BJ (cell line): ENCODE measurements around the gene MUC16. TPM values are rescaled to one million over a fixed set of nuclear protein-coding genes. Genes with fewer than 3 reads are reported as not detected.
"Not testable (repeated sequence)": the region's sequence is repeated elsewhere in the genome, so short reads cannot be mapped to it uniquely, and the experiment has no call there.

Experiments used
- CTCF ChIA-PET: fragments of 350-600 bp; formaldehyde crosslinking; extraction: SDS; loops from one replicate; lab custom pipeline; 2021; ENCODE audit warnings: antibody characterized with exemption, inconsistent platforms; lab: Yijun Ruan, JAX
- POLR2A ChIA-PET: fragments of 300-600 bp; sonication (Branson Sonifier 250); formaldehyde crosslinking; extraction: SDS; loops from one replicate; lab custom pipeline; 2021; ENCODE audit warnings: antibody characterized with exemption; lab: Charles Lee
- DNase-seq: peaks from one replicate; pipeline ENCODE4 v3.0.0-alpha.2; 2011; ENCODE audit warnings: low read depth
- H3K27me3 ChIP-seq: 2 replicates; pipeline ENCODE4 v1.6.0; 2011; ENCODE audit warnings: low read length; ENCODE audit not compliant: control insufficient read depth, insufficient read depth
- H3K36me3 ChIP-seq: 2 replicates; pipeline ENCODE4 v1.5.1; 2011; ENCODE audit warnings: low read length; ENCODE audit not compliant: control insufficient read depth, insufficient read depth
- H3K4me3 ChIP-seq: 2 replicates; pipeline ENCODE4 v1.5.1; 2011; ENCODE audit warnings: low read depth, mild to moderate bottlenecking, control low read depth, low read length
- CTCF ChIP-seq: IDR thresholded peaks from 2 replicates; pipeline ENCODE4 v1.5.1; 2011; ENCODE audit warnings: low read depth, mild to moderate bottlenecking, control low read depth, inconsistent platforms, low read length, moderate library complexity; ENCODE audit not compliant: insufficient read depth
- polyA minus RNA-seq: library from RNA; depleted of rRNA, polyadenylated mRNA; stranded (reverse); fragments of >200 nt; gene quantifications from 2 replicates; pipeline ENCODE4 v1.2.3, GENCODE V29; 2011; rRNA and poly(A)+ RNA removed
- polyA plus RNA-seq: library from polyadenylated mRNA; depleted of rRNA; stranded (reverse); fragments of >200 nt; gene quantifications from 2 replicates; pipeline ENCODE4 v1.2.3, GENCODE V29; 2011; rRNA removed

Gene MUC16
- polyA plus RNA-seq, result not detected in 2 replicates
- polyA minus RNA-seq, result under 0.01 TPM in 1 of 2 replicates, not detected in the other

GRCh38 chr19:9009935-9010651, at the start of gene MUC16:
MUC16 (minus strand) TSS chr19:9010409.
- Histone ChIP-seq H3K27me3 (no peaks in the 10 kb centered on the region), H3K36me3 (no peaks in the 10 kb centered on the region), H3K4me3 (no peak within 1 kb of the TSS)
- ChIA-PET POLR2A (no interaction called here), CTCF (no interaction called here)
- no peak for TF ChIP-seq CTCF
- DNase-seq, result no peak

- ChIA-PET CTCF (no interaction called here), POLR2A (no interaction called here)
- no peak for TF ChIP-seq CTCF
- no peak for DNase-seq
- Histone ChIP-seq H3K4me3 (no peak overlapping the region), H3K36me3 (no peaks in the 10 kb centered on the region), H3K27me3 (no peaks in the 10 kb centered on the region)
Observed at GRCh38 chr19:9058905-9059667, 48.9 kb upstream of the MUC16 start.

GRCh38 chr19:9057505-9058258, 47.5 kb upstream of the MUC16 start:
- H3K36me3 ChIP-seq, result no peaks in the 10 kb centered on the region
- no peak for TF ChIP-seq CTCF
- CTCF ChIA-PET, result no interaction called here
- no peaks in the 10 kb centered on the region for H3K27me3 ChIP-seq
- POLR2A ChIA-PET, result no interaction called here
- no peak overlapping the region for H3K4me3 ChIP-seq
- DNase-seq, result no peak

GRCh38 chr19:9056131-9056530, 45.9 kb upstream of the MUC16 start:
- CTCF ChIA-PET, DNase-seq, POLR2A ChIA-PET, H3K27me3 ChIP-seq, H3K36me3 ChIP-seq, H3K4me3 ChIP-seq: not testable (repeated sequence)

- ChIA-PET POLR2A (no interaction called here), CTCF (no interaction called here)
Observed at GRCh38 chr19:9054765-9055164, 44.6 kb upstream of the MUC16 start.

More at GRCh38 chr19:9054765-9055164, 44.6 kb upstream of the MUC16 start:
- no peak for TF ChIP-seq CTCF
- no peaks in the 10 kb centered on the region for H3K27me3 ChIP-seq
- H3K36me3 ChIP-seq, result no peaks in the 10 kb centered on the region
- H3K4me3 ChIP-seq, result no peak overlapping the region
- DNase-seq, result no peak
